Measurements from ENCODE around the gene NRXN2.

NRXN2 gene

DNA sequence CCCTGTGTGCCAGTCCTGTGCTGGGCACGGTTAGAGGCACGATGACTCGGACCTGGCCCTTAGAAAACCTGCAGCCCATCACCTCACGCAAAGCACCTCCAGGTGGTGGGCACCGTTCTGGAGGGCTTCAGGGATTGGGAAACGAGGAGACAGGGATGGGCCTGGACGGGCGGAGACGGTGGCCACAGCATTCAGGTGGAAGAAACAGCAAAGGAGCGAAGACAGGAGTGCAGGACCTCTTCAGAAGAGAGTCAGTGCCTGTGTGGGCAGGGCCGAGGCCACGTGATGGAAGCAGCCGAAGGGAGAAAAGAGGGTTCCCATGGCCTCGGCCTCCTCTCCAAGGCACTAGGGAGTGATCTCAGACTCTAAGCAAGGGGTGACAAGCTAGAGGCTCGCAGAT is 140.1 kb downstream of the NRXN2 start:
- no peak for DNase-seq (ENCODE audit: low read depth)
- TF ChIP-seq, protein P1, sequence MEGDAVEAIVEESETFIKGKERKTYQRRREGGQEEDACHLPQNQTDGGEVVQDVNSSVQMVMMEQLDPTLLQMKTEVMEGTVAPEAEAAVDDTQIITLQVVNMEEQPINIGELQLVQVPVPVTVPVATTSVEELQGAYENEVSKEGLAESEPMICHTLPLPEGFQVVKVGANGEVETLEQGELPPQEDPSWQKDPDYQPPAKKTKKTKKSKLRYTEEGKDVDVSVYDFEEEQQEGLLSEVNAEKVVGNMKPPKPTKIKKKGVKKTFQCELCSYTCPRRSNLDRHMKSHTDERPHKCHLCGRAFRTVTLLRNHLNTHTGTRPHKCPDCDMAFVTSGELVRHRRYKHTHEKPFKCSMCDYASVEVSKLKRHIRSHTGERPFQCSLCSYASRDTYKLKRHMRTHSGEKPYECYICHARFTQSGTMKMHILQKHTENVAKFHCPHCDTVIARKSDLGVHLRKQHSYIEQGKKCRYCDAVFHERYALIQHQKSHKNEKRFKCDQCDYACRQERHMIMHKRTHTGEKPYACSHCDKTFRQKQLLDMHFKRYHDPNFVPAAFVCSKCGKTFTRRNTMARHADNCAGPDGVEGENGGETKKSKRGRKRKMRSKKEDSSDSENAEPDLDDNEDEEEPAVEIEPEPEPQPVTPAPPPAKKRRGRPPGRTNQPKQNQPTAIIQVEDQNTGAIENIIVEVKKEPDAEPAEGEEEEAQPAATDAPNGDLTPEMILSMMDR (conservative IDR thresholded peaks at IDR 0.05; ENCODE audit: control insufficient read depth, insufficient read depth, low read depth, low read length) = no peak

DNA sequence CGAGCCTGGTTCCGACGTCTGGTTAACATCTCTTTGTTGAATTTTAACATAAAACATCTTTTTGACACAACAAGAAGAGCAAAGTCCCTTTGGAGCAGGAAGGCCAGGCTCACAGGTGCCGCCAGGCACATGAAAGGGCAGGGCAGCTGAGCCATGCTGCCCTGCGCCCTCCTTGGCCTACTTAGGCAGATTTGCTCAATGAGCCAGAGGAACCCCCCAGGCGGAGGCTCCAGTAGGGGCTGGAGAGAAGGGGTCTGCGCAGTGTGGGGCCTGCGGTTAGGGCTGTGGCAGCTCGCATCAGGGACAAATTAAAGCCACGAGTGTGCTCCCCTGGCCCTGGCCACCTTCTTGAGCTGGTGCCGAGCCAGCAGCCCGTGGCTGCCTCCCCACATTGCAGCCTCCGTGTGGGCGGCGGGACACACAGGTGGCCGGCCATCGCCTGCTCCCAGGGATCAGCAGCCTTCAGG is 141.9 kb downstream of the NRXN2 start:
- TF ChIP-seq, protein P1 (conservative IDR thresholded peaks at IDR 0.05; ENCODE audit: control insufficient read depth, insufficient read depth, low read depth, low read length) = no peak

More for the DNA sequence above, 140.1 kb downstream of the NRXN2 start:
- no peak overlapping the region for H3K4me3 ChIP-seq (ENCODE audit: control insufficient read depth, low read depth, low read length)

DNA sequence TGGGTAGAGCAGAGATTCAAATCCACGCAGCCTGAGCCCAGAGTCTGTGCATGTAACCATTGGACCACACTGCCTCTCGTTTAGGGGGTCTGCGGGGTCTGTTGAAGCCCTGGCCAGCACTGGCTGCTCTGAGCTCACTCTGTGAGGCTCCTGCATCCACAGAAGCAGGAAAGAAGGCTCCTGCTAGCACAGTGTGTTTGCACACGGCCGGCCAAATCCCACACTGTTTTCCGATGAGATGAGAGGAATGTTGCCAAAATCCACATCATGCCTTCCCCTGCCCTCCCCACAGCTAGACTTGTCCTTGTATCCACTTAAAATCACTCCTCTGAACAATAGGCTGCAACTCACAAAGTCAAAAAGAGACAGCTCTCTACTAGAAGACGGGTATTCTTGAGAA is 142.6 kb downstream of the NRXN2 start:
- DNase-seq (ENCODE audit: low read depth) = peak; percentile 7
- TF ChIP-seq, protein P1 (conservative IDR thresholded peaks at IDR 0.05; ENCODE audit: control insufficient read depth, insufficient read depth, low read depth, low read length) = no peak
- no peak overlapping the region for H3K4me3 ChIP-seq (ENCODE audit: control insufficient read depth, low read depth, low read length)

More for the DNA sequence above, 141.9 kb downstream of the NRXN2 start:
- no peak for DNase-seq (ENCODE audit: low read depth)
- H3K4me3 ChIP-seq (ENCODE audit: control insufficient read depth, low read depth, low read length) = no peak overlapping the region

DNA sequence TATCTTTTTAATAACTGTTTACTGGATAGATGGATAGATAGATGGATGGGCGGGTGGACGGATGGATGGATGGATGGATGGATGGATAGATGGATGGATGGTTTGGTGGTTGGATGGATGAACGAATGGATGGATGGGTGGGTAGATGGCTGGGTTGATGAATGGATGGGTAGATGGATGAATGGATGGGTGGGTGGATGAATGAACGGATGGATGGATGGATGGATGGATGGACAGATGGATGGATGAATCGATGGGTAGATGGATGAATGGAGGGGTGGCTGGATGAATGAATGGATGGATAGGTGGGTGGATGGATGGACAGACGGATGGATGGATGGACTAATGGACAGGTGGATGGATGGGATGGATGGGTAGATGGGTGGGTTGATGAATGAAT is 145.8 kb downstream of the NRXN2 start:
- DNase-seq (ENCODE audit: low read depth) = no peak
- no peak overlapping the region for H3K4me3 ChIP-seq (ENCODE audit: control insufficient read depth, low read depth, low read length)
- TF ChIP-seq, protein P1 (conservative IDR thresholded peaks at IDR 0.05; ENCODE audit: control insufficient read depth, insufficient read depth, low read depth, low read length) = no peak

DNA sequence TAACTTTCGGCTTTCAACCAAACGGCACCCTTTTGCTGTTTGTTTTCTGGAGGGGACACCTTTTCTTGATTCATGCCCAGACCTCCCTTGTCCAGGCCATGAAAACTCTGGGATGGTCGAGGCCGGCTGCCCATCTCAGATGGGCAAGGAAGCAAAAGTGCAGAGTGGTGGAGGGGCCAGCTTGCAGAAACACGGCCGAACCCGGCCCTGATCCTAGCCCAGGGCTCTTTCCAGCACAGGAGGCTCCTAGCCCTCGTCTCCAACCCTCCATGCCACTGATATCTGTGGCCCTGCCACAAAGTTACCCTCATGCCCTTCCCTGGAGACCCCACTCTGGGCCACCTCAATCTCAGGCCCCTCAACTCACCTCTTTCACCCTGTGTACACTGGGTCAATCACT is 150.9 kb downstream of the NRXN2 start:
- TF ChIP-seq, protein P1 (conservative IDR thresholded peaks at IDR 0.05; ENCODE audit: control insufficient read depth, insufficient read depth, low read depth, low read length) = no peak
- no peak overlapping the region for H3K4me3 ChIP-seq (ENCODE audit: control insufficient read depth, low read depth, low read length)
- no peak for DNase-seq (ENCODE audit: low read depth)

DNA sequence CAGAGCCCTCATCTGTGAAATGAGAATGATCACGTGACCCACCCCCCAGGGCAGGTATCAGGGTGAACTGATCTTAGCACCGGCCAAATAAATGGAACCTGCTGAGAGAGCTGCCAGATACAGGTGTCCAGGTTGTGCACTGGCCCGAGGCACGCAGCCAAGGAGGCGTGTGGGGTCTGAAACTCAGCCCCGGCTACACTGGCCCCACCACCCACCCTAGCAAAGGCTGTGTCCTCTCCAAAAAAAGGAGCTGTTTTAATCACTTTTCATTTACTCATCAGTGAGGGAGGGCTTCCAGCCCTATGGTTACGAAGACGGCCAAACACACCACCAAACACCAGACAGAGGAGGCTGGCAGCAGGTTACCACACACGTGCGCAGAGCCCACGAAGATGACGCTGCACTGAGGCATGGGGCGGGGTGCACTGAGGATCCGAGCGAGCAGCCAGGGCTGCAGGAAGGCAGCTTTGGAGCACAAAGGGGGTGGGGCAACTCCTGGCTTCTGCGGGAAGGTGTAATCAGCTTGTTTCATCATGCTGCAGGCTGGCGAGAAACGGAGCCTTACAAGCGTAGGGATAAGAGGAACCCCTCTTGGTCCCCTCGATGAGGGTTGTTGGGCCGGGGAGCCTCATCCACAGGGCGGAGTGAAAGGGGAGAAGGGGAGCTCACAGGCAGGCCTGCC is 151.4 kb downstream of the NRXN2 start:
- TF ChIP-seq, protein P1 (conservative IDR thresholded peaks at IDR 0.05; ENCODE audit: control insufficient read depth, insufficient read depth, low read depth, low read length) = no peak
- H3K4me3 ChIP-seq (ENCODE audit: control insufficient read depth, low read depth, low read length) = no peak overlapping the region
- peak; percentile 54 for DNase-seq (ENCODE audit: low read depth)

All from fibroblast of mammary gland (primary cell).